Activated gamma-delta T cell (primary cell): ENCODE data around the gene AGAP1.
"Not testable (repeated sequence)": the region's sequence is repeated elsewhere in the genome, so short reads cannot be mapped to it uniquely, and the experiment has no call there.

Experiments
- DNase-seq: peaks from one replicate; lab custom pipeline; 2025; lab: John Stamatoyannopoulos, UW

Gene AGAP1

DNA sequence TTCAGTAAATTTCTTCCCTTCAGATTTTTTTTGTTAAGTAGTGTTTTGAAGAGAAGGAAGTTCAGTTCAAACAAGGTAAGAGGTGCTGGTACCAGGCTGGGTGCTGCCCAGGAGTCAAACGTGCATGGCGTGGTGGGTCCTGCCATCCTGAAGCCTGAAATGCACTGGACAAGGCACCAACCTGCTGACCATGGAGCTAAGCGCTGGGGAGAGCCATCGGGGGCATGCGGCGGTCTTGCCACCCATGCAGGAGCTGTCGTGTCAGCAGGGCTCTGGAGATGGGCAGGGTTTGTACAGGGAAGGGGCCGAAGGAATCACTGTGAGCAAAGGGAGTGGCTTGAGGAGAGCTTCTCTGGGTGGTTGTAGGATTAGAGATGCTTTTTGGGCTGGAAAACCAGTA lies 547.8 kb downstream of the AGAP1 start:
- DNase-seq = no peak

DNA sequence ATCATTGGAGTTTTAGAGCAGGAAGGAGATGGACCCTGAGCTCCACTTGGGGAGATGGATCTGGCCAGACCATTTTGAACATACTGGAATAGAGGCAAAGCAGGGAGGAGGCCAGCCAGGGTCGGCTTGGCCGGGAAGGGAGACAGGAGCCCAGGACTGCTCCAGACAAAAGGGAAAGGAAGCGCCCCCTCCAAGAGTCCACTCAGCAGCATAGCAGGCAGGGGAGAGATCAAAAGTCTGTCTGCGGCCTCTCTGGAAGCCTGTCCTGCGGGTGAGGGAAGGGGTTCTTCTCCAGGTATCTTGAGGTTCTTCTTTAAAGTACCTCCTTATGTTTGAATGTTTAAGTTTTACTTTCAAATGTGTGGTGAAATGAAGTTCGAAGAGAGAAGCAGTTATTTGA lies 548.2 kb downstream of the AGAP1 start:
- no peak for DNase-seq

DNA sequence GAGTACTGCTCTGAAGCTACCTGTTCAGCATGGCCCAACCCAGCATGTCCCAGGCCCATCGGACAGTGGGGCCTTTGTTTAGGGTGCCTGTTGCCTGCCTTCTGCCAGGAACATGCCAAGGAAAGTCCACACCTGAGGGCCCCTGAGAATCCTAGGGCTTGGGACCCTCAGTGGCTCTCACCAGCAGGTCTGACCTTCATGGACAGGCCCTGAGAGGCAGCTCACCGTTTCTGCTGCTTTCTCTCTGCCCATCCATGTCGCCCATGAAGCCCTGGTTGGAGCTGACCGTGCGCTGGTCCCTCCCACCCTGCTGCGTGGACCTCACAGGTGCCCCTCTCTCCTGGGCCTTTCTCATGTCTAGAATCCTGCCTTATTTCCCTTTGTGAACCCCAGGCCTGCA lies 550.3 kb downstream of the AGAP1 start:
- no peak for DNase-seq

DNA sequence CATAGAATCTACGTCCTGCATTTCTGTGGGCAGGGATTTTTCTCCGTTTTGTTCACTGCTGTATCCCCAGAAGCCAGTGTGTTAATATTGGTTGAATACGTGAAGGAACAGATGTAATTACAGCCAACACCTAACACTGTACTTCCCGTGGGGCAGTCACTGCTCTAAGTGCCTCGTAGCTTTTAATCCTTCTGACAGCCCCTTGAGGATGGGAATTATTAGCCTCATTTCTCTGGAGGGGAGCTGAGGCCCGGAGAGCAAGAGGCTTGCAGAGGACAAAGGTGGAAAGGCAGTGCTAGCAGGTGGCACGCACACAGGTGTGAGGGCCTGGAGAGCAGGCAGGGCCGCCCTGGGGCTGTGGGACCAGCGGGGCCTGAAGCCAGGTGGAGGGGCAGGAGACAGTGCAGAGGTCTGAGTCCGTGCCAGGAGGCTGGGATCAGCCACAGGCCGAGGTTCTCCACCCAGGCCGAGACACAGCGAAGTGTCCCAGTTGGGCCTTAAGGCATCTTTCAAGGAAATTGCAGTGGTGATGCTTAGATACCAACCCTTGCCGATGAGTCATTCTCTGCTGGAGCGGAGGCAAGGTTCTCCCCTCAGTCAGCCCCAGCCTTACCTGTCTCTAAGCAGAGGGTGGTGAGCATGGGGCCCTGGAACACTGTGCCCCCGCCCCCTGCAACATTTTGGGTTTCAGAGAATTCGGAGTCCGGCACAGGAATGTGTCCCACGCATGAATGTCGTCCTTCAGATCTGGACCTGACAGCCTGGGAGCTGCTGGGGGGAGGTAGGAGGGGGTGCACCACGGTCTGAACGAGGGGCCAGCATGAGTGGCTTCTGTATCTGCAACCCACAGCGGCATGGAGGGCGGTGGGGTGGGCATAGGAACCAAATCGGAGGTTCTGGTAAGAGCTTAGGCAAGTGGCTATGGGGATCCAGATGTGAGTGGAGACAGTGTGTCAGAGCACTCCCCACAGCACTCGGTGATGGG lies 551.7 kb downstream of the AGAP1 start:
- no peak for DNase-seq

DNA sequence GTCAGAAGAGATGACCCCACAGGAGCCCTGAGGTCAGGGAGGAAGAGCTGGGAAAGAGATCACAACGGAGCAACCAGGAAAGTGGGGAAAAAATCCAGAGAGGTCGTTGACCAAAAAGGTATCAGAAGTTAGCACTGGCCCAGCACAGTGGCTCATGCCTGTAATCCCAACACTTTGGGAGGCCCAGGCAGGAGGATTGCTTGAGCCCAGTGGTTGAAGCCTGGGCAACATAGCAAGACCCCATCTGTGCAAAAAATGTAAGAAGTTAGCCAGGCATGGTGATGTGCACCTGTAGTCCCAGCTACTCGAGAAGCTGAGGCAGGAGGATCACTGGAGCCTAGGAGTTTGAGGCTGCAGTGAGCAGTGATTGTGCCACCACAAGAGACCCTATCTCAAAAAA lies 552.9 kb downstream of the AGAP1 start:
- DNase-seq = no peak

DNA sequence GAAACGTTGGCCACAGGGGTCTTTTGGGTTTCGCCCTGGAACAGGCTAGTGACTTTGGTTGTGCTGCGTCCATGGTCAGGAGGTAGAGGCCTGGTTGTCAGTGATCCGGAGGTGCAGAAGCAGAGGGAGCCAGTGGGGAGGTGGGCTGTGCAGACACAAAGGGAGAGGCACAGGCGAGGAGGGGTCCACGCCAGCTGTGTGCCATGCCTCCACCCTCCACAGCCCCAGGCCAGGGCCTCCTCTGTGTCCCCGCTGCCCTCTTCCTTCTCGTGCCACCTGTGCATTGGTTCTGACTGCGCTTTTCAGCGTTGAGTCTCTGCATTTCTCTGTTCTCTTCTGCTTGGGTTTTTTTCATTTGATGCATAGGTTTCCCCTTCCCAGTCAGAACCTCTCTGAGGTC lies 553.3 kb downstream of the AGAP1 start:
- DNase-seq = no peak

DNA sequence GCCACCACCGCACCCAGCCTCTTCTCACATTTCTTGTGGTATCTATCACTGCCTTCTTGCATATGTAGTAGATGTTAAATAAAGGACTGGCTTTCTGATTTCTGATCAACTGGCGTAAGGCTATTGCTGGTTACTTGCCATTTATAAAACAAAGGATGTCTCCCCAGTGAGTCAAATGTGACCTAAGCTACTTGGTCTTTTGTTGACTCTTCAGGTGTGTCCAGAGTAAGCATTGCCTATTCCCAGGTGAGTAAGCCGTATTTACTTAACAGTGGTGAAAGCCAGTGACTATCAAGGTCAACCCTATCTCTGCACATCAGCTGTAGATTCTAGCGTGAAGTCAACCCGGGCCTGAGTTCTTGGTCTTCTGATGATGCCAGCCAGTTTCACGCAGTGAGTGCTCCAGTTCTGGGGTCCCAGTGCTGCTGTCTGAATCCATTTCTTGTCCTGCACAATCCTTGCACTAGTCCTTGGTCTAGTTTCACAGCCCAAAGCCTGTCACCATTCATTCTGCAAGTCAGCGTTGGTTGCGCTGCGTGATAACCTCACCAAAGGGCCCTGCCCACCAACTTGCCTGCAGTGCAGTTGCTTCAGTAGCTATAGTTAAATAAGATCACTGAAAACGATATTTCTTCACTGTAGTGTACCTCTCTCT lies 554.2 kb downstream of the AGAP1 start:
- no peak for DNase-seq

DNA sequence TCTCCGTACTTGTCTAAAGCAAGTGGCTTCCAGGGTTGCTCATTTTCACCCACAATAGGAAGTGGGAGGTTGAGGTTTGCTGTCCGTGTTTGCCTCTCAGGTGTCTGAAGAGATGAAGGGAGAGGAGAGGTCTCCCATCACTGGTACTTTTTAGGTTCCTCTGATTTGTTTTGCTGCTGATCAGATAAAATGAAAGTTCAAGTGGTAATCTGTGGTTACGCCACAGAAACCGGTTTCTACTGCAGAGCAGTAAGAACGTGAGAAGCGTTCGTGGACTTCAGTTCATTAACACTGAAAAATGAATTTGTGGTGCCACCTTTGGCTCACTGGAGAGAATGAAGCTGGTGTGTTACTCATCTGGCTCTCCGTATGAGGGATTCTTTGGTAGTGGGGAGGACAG lies 556.1 kb downstream of the AGAP1 start:
- no peak for DNase-seq

DNA sequence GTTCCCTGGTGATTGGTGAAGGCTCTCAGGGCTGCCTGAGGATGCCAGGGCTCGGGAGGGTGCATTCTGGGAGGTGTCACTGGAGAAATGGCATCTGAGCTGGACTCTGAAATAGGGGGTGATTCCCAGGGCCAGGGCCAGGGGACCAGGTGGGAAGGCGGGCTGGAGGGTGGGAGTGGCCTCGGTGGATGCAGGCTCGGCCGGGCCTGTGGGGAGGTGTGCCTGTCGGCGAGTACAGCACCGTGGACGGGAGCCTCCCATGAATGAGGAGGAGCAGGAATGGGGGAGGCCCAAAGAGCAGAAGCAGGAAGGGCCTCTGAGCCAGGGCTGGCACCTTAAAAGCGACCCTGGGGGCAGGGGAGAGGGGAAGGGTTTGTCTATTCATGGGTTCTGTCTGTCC lies 557.5 kb downstream of the AGAP1 start:
- no peak for DNase-seq

DNA sequence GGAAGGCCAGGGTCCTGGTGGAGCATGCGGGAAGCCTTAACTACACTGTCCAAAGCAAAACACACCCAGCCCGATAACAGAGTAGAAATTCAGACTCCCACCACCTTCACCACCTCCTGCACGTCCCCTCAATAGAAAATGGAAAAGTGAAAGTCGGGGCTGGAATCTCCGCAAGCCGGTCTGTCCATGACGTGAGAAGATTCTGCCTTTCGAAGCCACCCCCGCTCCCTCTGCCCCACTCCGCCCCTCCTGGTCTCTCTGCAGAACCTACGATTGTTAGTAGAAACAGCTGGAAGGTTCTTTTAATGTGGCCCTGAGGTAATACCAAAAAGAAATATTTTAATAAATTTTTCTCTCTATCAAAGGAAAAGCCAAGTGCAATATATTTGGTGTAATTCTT lies 558.0 kb downstream of the AGAP1 start:
- DNase-seq = no peak

DNA sequence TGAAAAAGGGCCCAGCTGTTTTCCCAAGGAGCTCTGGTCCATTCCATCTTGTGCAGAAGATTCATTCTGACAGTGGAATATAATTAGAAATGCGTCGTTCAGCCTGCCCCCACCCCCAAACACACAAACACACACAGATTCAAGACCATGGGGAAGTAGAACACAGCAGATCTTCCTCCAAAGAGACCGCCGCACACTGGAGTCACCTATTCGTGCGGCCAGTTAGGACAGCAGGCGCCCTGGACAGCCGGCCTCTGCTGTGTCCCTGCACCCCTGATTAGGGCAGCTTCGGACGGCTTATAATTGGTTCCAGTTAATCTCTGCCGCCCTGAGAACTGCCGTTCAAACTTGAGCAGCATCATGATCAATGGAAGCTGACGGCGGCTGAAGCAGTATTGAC lies 558.4 kb downstream of the AGAP1 start:
- DNase-seq = no peak

DNA sequence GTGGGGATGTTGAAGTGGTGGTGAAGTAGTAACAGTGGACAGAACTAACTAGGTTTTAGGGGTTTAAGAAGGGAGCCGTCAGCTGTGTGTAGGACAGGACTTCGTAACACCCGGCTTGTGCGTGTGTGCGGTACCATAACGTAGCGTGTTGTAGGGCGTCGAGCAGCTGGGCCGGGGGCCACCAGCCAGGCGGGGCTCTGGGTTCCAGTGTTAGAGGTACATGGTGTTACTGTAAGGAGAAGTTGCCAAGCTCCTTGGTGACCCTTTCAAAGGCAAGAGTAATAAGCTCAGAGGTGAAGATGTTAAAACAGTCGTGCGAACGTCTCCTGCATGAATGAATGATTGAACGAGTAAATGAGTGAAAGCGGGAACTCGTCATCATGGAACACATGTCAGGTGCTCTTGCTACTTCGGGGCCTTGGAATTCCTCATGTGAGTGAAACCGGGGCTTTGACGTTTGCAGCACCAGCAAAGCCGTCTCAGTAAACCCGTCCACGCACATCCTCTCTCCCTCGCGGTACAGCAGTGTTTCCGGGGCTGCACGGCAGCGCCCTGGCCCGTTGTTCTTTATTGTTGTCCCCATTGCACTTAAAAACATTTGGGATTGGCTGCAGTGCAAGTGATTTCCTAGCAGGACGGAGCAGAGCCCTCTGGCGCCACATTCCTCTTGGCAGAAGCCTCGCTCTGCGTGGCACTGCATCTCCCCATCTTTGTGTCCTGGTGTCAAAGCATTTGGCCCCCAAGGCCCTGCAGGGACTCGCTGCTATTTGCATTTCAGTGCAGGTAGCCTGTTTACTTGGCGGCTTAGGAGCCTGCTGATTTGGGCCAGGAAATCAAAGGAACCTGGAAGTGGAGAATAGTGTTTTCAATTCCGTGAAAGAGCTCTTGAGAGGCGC lies 559.3 kb downstream of the AGAP1 start:
- DNase-seq = no peak

DNA sequence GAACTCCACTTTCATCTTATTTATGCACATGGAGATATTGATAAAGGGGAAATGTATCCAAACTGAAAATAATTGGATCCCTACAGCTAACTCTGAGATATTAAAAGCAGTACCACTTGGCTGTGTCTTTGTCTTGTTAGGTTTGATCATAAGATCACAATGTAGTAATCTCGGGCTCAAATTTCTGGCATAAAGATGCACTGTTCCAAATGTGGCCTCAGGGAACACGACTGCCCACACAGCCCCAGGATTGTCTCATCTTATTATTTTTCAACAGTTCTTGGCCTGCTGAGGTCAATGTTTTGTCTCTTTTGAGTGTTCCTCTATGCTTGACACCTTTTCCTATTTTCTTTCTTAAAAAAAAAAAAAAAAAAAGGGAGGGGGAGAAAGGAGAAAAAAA lies 560.3 kb downstream of the AGAP1 start:
- DNase-seq = no peak

DNA sequence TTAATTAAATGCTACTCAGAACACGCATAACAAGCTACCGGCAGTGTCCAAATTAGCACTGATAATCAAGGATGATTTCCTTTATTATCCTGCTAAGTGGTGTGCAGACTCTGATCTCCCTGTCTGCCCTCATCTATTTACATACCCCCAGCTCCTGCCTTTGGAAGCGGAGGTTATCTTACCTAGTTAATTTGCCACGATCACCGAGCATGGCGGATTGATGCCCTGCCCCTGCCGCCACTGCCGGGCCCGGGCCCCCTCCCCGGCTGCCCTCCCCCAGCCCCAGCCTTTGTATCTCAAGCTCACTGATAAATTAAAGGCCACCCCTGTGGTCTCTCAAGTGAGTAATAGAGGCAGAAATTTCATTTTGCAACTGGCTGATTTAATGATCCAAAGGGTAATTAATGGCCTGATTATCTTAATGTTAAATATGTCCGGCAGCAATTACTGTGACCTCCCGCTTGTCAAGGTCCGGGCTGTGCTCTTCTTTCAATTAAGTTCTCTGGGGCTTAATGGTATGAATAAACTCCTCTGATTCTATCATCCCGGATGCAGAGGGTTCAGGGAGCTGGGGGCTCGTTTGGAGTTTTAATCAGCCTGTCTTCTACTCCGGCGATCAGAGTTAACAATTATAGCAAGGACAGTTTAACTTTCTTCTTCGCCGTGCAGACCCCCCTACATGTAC lies 560.9 kb downstream of the AGAP1 start:
- no peak for DNase-seq

DNA sequence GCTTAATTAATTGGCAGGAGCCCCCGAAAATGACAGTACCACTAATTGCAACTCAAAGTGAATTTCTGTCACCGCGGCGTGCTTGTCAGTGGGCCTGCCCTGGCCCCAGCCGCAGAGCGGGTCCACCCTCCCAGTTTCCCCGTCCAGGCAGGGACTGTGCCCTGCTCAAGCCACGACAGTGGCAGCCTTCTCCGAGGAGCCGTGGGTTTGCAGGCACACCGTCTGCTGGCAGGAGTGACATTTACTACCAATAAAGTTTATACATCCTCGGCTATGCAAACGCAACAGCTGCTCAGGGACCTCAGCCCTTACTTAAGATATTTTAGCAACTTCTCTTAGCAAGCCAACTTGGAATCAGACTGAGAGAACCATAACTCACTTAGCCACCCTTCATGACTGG lies 561.6 kb downstream of the AGAP1 start:
- DNase-seq = no peak

DNA sequence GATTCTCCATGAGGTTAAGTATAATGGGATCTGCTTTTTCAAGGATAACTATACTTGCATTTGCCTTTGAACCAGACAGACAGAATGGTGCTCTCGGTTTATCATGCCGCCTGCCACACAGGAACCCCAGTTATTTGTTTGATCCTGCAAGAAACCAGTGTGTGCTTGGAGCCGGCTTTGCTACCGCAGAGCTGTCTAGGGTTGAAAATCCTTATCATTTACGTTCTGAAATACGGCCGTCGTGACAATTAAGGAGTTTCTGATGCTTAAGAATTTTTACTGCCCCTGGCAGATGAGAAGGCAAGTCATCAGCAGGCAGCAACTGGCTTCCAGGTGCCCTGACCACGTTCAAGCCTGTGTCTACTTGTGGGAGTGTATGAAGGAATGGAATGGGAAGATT lies 562.3 kb downstream of the AGAP1 start:
- no peak for DNase-seq

DNA sequence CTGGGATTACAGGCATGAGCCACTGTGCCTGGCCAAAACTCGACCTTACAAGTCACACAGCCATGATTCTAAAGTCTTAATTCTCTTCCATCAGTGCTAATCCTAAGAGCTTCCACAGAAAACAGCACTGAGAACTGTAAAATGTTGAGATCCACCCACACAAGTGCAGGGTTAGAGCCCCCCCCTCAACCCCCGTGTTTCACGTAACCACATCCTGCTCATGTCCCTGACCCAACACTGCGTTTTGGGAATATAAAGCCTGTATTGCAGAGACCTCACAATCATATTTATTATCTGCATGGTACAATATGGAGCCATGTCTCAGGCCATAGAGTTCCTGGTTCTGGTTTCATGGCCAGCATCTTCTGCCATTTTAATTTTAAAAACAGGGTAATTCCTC lies 563.5 kb downstream of the AGAP1 start:
- no peak for DNase-seq

DNA sequence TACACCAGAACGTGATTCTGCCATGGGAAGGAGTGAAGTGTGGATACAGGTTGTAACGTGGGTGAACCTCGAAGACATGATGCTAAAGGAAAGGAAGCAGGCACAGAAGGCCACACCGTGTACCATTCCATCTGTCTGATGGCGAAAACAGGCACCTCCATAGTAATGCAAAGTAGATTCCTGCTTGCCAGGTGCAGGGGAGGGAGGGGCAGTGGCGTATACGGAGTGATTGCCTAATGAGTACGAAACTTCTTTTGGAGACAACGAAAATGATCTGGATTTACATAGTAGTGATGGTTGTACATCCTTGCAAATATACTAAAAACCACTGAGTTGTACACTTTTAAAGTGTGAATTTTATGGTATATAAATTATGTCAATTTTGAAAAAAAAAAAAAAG lies 567.7 kb downstream of the AGAP1 start:
- DNase-seq = no peak

DNA sequence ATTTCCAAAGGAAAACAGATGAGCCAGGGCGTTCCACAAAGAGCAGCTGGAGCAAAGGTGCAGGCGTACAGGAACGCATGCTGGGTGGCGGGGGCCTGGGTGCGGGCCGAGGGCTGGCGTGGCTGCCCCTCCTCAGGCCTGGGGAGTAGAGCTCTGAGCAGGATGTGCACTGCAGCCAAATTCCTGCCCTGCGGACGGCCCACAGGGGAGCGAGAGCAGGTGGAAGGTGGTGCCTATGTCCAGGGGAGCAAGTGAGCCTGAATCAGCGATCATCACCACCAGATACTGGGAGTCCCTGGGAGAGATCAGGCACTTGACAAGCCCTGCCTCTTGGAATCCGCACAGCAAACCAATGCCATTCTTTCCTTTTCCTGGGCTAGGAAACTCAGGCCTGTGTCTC lies 568.1 kb downstream of the AGAP1 start:
- no peak for DNase-seq

DNA sequence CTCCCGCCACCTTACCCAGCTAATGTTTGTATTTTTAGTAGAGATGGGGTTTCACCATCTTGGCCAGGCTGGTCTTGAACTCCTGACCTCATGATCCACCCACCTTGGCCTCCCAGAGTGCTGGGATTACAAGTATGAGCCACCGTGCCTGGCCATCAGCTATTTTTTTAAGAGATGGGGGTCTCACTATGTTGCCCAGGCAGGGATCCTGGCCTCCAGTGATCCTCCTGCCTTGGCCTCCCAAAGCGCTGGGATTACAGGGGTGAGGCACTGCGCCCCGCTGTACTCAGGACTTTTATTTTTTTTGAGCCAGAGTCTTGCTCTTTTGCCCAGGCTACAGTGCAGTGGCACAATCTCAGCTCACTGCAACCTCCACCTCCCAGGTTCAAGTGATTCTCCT lies 569.0 kb downstream of the AGAP1 start:
- DNase-seq = not testable (repeated sequence)

DNA sequence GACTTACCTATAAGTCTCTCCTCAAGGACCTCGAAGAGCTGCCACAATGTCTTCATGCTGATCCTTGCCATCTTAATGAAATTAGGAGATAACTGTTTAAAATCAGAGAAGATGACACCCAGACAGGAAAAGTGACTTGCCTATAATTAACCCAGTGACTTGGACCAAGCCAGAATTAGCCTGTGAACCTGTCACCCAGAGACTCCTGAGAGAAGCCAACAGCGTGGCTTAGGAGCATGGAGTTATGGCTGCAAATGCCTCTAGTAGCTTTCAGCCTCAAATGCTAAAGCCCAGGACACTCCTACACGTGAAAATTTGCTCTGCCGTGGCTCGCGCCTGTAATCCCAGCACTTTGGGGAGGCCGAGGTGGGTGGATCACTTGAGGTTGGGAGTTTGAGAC lies 570.2 kb downstream of the AGAP1 start:
- no peak for DNase-seq
